H1 (cell line): ENCODE results near the gene DVL2. TPM values are rescaled to one million over a fixed set of nuclear protein-coding genes. Genes with fewer than 3 reads are reported as not detected.

Experiments
- POLR2AphosphoS5 ChIP-seq: IDR thresholded peaks from 2 replicates; pipeline ENCODE4 v1.6.1; 2011; ENCODE audit warnings: low read depth, low read length
- RFX5 ChIP-seq: IDR thresholded peaks from 2 replicates; pipeline ENCODE4 v1.6.1; 2011; ENCODE audit warnings: low read depth, low read length, improper control_type of control experiment, borderline replicate concordance
- SIRT6 ChIP-seq: IDR thresholded peaks from one replicate; pipeline ENCODE4 v1.7.1; 2012; ENCODE audit warnings: low read length, inconsistent platforms
- YY1 ChIP-seq: IDR thresholded peaks from 2 replicates; pipeline ENCODE4 v1.6.1; 2011; ENCODE audit warnings: low read depth, mild to moderate bottlenecking, low read length
- polyA plus RNA-seq, 7 experiments: library from polyadenylated mRNA; depleted of rRNA in 3 of 7; stranded (reverse) in 5 of 7; unstranded in 2 of 7; fragments of >200 nt in 5 of 7; fragments of 200-250 nt in 2 of 7; gene quantifications; 1 replicate in 5 of 7; 2 replicates in 1 of 7; 4 replicates in 1 of 7; pipeline versions ENCODE4 v1.2.1 to v1.2.3, GENCODE V29; 2011 to 2013; ENCODE audit warnings: missing spikeins in 2 of 7, mixed read lengths in 2 of 7
- total RNA-seq: library from RNA; stranded (reverse); fragmentation: NEBNext Ultra II Directional; extraction: Animal tissue kit (Norgen Biotek cat#: 25700); gene quantifications from 2 replicates; pipeline ENCODE4 v1.2.1, GENCODE V29; 2021

Gene DVL2
- total and polyA plus RNA-seq, 2 of the 8 experiments (the other 6 are each of a cell fraction or from before 2014, with no cell fraction given), result 19.0 to 59.6 TPM

DNA sequence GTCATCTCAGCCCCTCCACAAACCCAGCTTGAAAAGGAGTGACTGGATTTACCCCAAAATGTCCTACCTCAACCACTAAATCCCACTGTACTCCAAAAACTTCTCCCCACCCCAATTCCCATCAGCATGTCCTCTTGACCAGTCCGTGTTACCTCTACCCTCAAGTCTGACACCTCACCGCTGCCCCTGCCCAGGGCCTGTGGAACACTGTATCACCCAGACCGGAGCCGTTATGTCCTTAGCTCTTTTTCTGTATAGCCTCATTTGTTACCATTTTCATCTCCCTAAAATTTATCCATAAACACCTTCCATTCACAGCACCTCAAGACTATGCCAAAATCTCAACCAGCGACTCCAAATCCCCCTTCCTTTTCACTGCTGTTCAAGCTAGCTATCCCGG lies 2.5 kb upstream of the DVL2 start (continued):
- TF ChIP-seq YY1, result no peak
- TF ChIP-seq POLR2AphosphoS5, result no peak
- TF ChIP-seq SIRT6, result no peak
- no peak for TF ChIP-seq RFX5
